Psoas muscle (tissue), 8 donors: ENCODE measurements around the gene SFRP2. TPM values are rescaled to one million over a fixed set of nuclear protein-coding genes. Genes with fewer than 3 reads are reported as not detected.

ENCODE experiments used
- ATAC-seq, 4 donors: fragments of 200-7000 bp; cut with Tn5 transposase; one replicate each; pipeline ENCODE4 v1.9.1; 2020; ENCODE audit warnings: moderate library complexity in 3 of 4, mild to moderate bottlenecking in 2 of 4
- DNase-seq, 2 donors: peaks; one replicate each; pipeline ENCODE4 v3.0.0-alpha.2; 2020
- H3K27ac ChIP-seq: fragments of 200-600 bp; one replicate; pipeline ENCODE4 v1.8.0; 2022
- H3K27me3 ChIP-seq, 3 donors: fragments of 200-600 bp in 1 of 3; one replicate each; pipeline versions ENCODE4 v1.6.1 to v1.8.0; 2013 to 2022; ENCODE audit warnings: low read length in 2 of 3, mild to moderate bottlenecking in 2 of 3, moderate library complexity in 1 of 3; ENCODE audit not compliant: insufficient read depth in 3 of 3
- H3K36me3 ChIP-seq, 2 donors: fragments of 200-600 bp in 1 of 2; one replicate each; pipeline versions ENCODE4 v1.6.1 to v1.8.0; 2013 to 2022; ENCODE audit warnings: low read depth in 1 of 2, mild to moderate bottlenecking in 1 of 2, moderate library complexity in 1 of 2; ENCODE audit not compliant: insufficient read depth in 1 of 2
- H3K4me1 ChIP-seq: fragments of 200-600 bp; one replicate; pipeline ENCODE4 v1.8.0; 2022
- H3K4me3 ChIP-seq: fragments of 200-600 bp; one replicate; pipeline ENCODE4 v1.8.0; 2022; ENCODE audit warnings: mild to moderate bottlenecking
- H3K9me3 ChIP-seq: fragments of 200-600 bp; one replicate; pipeline ENCODE4 v1.8.0; 2022
- WGBS, 3 donors: extraction: QIAGEN DNeasy Blood & Tissue Kit; methylation state at CpG; one replicate each; pipeline versions ENCODE4 v1.1.6 to v1.1.7; 2013; 5-methylcytosine and 5-hydroxymethylcytosine counted together
- intact Hi-C, 2 donors: fragments of 100-400 bp; cut with DNase I; formaldehyde crosslinking; loops; one replicate each; pipeline versions ENCODE4 v1.11.0 to v1.14.2; 2022
- polyA plus RNA-seq, 3 donors: library from polyadenylated mRNA; stranded (reverse); fragments of 200-250 nt; gene quantifications; one replicate each; pipeline ENCODE4 v1.2.3, GENCODE V29; 2013
- total RNA-seq, 4 donors: library from RNA; stranded (reverse); fragmentation: NEBNext Ultra II Directional in 2 of 4; extraction: Animal tissue kit (Norgen Biotek cat#: 25700) in 2 of 4; gene quantifications; one replicate each; pipeline versions ENCODE4 v1.2.1 to v1.2.4, GENCODE V29; 2021 to 2023
- TF ChIP-seq, protein P1 (sequence below): fragments of 200-600 bp; IDR thresholded peaks from one replicate; pipeline ENCODE4 v1.8.0; 2022; ENCODE audit warnings: antibody characterized with exemption
- donor health status: healthy with polysubstance abuse.
- donor health status: DM: no; HTN: no; CAD: no; lungs with moderate emphysema.
- donor health status: Bipolar disorder and iron deficiency.
- donor health status: healthy.
- donor health status: DM: yes; HTN: yes; CAD: no.
- donor health status: DM: no; HTN: no; CAD: no.
- donor health status: DM: no; HTN: no; CAD: no.
- donor health status: DM: yes; HTN: yes; CAD: no.

The SFRP2 gene
- total and polyA plus RNA-seq, 7 donors, result 0.25 to 9.5 (median 2.2) TPM

DNA sequence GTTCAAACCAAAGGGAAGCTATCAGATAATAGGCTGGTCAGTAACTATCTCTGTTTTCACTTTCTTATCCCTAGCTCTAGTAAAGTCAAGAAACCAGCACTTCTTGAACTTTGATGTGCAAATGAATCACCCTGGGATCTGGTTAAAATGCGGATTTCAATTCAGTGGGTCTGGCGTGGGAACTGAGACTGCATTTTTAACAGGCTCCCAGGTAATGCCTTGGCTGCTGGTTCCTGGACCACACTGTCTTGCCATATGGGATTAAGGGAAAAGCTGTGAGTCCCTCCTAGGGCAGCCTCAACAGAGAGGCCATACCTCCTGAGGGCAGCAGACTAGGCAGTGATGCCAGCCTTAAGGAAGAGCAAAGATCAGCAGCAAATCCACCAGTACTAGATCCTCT is 30.7 kb downstream of the SFRP2 start:
- intact Hi-C loops, result no loop called here
- Histone ChIP-seq H3K36me3 (no peaks in the 10 kb centered on the region), H3K9me3 (no peaks in the 10 kb centered on the region), H3K4me1 (no peaks in the 10 kb centered on the region), H3K27me3 (peaks cover 0 to 36% (median 9%) of the 10 kb centered on the region in 3 donors), H3K27ac (no peak overlapping the region), H3K4me3 (no peak overlapping the region)
- DNase-seq (no peak), ATAC-seq (no peak)
- TF ChIP-seq, protein P1, sequence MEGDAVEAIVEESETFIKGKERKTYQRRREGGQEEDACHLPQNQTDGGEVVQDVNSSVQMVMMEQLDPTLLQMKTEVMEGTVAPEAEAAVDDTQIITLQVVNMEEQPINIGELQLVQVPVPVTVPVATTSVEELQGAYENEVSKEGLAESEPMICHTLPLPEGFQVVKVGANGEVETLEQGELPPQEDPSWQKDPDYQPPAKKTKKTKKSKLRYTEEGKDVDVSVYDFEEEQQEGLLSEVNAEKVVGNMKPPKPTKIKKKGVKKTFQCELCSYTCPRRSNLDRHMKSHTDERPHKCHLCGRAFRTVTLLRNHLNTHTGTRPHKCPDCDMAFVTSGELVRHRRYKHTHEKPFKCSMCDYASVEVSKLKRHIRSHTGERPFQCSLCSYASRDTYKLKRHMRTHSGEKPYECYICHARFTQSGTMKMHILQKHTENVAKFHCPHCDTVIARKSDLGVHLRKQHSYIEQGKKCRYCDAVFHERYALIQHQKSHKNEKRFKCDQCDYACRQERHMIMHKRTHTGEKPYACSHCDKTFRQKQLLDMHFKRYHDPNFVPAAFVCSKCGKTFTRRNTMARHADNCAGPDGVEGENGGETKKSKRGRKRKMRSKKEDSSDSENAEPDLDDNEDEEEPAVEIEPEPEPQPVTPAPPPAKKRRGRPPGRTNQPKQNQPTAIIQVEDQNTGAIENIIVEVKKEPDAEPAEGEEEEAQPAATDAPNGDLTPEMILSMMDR, result no peak
- WGBS, 3 donors, result 92 to 97% (median 93%) methylated on average over 2 of the region's 2 CpGs

DNA sequence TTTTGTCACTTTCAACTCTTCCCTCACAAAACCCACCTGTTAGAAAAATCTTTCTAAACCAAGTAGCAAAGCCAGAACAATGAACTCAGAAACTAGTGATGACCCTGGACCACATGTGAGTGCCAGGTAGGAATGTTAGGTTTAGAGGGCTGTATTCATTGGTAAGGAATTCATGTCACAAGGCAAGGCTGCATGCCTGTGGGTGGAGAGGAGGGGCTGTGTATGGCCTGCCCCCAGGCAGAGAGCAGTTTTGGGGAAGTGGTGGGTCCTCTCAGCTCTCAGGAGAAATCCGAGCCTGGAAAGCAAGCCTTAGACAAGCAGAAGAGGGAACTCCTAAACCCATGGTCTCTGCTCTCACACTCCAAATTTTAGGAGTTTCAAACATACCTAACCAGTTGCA is 31.5 kb downstream of the SFRP2 start:
- H3K27ac ChIP-seq, result no peak overlapping the region
- H3K4me1 ChIP-seq, result no peaks in the 10 kb centered on the region
- ATAC-seq, result no peak
- TF ChIP-seq, protein P1, result no peak
- peaks cover 0 to 33% (median 9%) of the 10 kb centered on the region in 3 donors for H3K27me3 ChIP-seq
- intact Hi-C loops, result no loop called here
- no peaks in the 10 kb centered on the region for H3K36me3 ChIP-seq
- DNase-seq, result no peak
- no peaks in the 10 kb centered on the region for H3K9me3 ChIP-seq
- no peak overlapping the region for H3K4me3 ChIP-seq
- 86 to 94% (median 89%) methylated on average over 1 of the region's 1 CpG for WGBS, 3 donors

DNA sequence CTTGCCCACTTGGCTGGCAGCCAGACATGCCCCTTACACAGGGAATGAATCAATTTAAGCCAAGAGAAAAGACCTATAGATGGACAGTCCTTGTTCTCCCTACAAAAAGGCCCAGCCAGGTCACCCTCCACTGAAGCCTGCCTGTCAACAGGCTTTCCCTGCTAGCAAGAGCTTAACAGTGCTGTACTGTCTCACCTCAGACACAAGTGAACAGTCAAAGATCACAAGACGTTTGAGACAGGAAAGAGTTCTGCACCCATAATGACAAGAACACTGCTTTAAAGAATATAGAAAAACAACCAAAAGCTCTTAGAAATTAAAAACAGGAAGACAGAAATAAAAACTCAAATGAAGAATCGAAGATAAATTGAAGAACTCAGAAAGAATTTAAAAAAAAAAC is 33.7 kb downstream of the SFRP2 start:
- Histone ChIP-seq H3K36me3 (no peaks in the 10 kb centered on the region), H3K9me3 (no peaks in the 10 kb centered on the region), H3K27ac (no peak overlapping the region), H3K4me3 (no peak overlapping the region), H3K27me3 (peaks cover 0 to 26% (median 9%) of the 10 kb centered on the region in 3 donors), H3K4me1 (no peaks in the 10 kb centered on the region)
- 68 to 77% (median 70%) methylated on average over 2 of the region's 2 CpGs for WGBS, 3 donors
- intact Hi-C loops, result no loop called here
- TF ChIP-seq, protein P1, result no peak
- ATAC-seq (no peak), DNase-seq (no peak)

DNA sequence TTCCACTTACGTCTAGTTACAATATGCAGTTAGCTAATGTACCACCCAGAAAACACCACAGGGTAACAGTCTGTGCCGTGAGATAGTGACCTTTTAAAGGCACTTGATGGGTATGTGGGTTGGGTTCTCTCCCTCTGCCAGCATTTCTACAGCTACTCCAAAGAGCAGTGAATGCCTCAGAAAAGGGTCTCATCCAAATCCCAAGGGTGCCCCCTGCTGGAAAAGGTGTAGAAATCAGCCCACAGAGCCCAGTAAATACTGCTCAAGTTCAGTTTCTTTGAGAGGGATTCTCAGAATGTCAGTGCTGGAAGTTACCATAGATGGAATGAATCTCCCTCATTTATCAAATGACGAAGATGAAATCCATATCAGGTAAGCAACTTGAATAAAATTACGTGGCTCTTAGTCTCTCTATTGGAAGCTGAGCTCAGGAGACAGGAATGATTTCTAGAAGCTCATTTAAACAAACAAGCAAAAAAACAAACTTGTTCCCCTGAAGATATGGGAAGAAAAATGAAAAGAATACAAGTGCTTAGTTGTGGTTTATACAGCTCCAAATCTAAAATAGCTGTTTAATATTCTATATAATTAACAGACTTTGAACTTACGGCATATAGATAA is 38.6 kb downstream of the SFRP2 start:
- no peaks in the 10 kb centered on the region for H3K27me3 ChIP-seq
- DNase-seq (no peak), ATAC-seq (peak; percentile 44 to 70 (median 58))
- no peaks in the 10 kb centered on the region for H3K36me3 ChIP-seq
- H3K4me1 ChIP-seq, result no peaks in the 10 kb centered on the region
- whole genome bisulfite sequencing, 3 donors, result 40 to 47% (median 45%) methylated on average over 5 of the region's 5 CpGs
- intact Hi-C loops, result loop anchor here in 1 of 2 donors (5.0 kb wide), 2 partner anchors 113 to 608 kb away; no protein-coding TSS in a partner anchor
- H3K4me3 ChIP-seq, result no peak overlapping the region
- TF ChIP-seq, protein P1, result peak; percentile 48
- no peak overlapping the region for H3K27ac ChIP-seq
- no peaks in the 10 kb centered on the region for H3K9me3 ChIP-seq

DNA sequence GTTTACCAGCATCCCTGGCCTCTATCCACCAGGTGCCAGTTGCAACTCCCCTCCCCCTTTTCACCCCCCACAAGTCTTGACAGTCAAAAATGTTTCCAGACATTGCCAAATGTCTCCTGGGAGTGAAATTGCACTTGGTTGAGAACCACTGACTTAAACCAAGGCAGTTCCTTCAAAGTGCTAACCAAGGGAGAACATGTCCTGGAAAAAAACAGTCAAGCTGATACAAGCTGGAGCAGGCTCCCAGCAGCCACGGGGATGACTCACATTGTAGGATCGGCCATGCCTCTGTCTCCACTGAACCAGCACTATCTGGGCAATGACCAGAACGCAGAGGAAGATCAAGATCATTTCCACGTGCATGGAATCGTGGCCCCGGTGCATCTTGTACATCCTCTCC is 40.5 kb downstream of the SFRP2 start:
- Histone ChIP-seq H3K27me3 (no peaks in the 10 kb centered on the region), H3K27ac (no peak overlapping the region), H3K4me1 (no peaks in the 10 kb centered on the region), H3K9me3 (no peaks in the 10 kb centered on the region), H3K36me3 (no peaks in the 10 kb centered on the region), H3K4me3 (no peak overlapping the region)
- intact Hi-C loops, result loop anchor here in 1 of 2 donors (10.0 kb wide), 1 partner anchor 114 kb away; no protein-coding TSS in a partner anchor
- 52 to 70% (median 62%) methylated on average over 6 of the region's 6 CpGs for WGBS, 3 donors
- DNase-seq, result peak in 1 of 2 donors; percentile 35
- peak in 1 of 4 donors; percentile 42 for ATAC-seq
- TF ChIP-seq, protein P1, result no peak
